HEK293T (cell line): ENCODE results near the gene FAM171A1.

Source experiments
- CTCF ChIA-PET: fragments of 350-600 bp; formaldehyde crosslinking; extraction: SDS; loops from one replicate; lab custom pipeline; 2021; ENCODE audit warnings: antibody characterized with exemption, inconsistent platforms; lab: Yijun Ruan, JAX
- POLR2A ChIA-PET: fragments of 350-600 bp; formaldehyde crosslinking; extraction: SDS; loops from one replicate; lab custom pipeline; 2020; ENCODE audit warnings: antibody characterized with exemption, inconsistent platforms; lab: Yijun Ruan, JAX
- DNase-seq: peaks from one replicate; pipeline ENCODE4 v3.0.0; 2012; ENCODE audit warnings: mixed read lengths; ENCODE audit errors: extremely low spot score
- ARNT ChIP-seq: fragments of 450-650 bp; IDR thresholded peaks from 2 replicates; pipeline ENCODE4 v1.6.1; 2017; ENCODE audit warnings: mild to moderate bottlenecking
- BHLHE40 ChIP-seq: fragments of 450-650 bp; IDR thresholded peaks from 2 replicates; pipeline ENCODE4 v1.6.1; 2016; ENCODE audit warnings: mild to moderate bottlenecking, moderate library complexity, borderline replicate concordance
- CTBP1 ChIP-seq: fragments of 450-650 bp; IDR thresholded peaks from 2 replicates; pipeline ENCODE4 v1.6.1; 2016; ENCODE audit warnings: borderline replicate concordance
- ELF4 ChIP-seq: fragments of 450-650 bp; IDR thresholded peaks from 2 replicates; pipeline ENCODE4 v1.6.1; 2017; ENCODE audit warnings: antibody characterized with exemption
- FOXA1 ChIP-seq: fragments of 450-650 bp; IDR thresholded peaks from 2 replicates; pipeline ENCODE4 v1.6.1; 2016; ENCODE audit warnings: mild to moderate bottlenecking
- FOXK2 ChIP-seq: fragments of 450-650 bp; IDR thresholded peaks from 2 replicates; pipeline ENCODE4 v1.6.1; 2016; ENCODE audit warnings: mild to moderate bottlenecking
- FOXM1 ChIP-seq: fragments of 450-650 bp; IDR thresholded peaks from 2 replicates; pipeline ENCODE4 v1.6.1; 2017; ENCODE audit warnings: mild to moderate bottlenecking, borderline replicate concordance
- HDGF ChIP-seq: fragments of 450-650 bp; IDR thresholded peaks from 2 replicates; pipeline ENCODE4 v1.6.1; 2017; ENCODE audit warnings: antibody characterized with exemption, borderline replicate concordance
- L3MBTL2 ChIP-seq: fragments of 450-650 bp; conservative IDR thresholded peaks from 2 replicates; pipeline ENCODE4 v1.6.1; 2016; ENCODE audit warnings: mild to moderate bottlenecking
- LEF1 ChIP-seq: fragments of 450-650 bp; IDR thresholded peaks from 2 replicates; pipeline ENCODE4 v1.6.1; 2017; ENCODE audit warnings: mild to moderate bottlenecking, borderline replicate concordance
- NFRKB ChIP-seq: fragments of 450-650 bp; IDR thresholded peaks from 2 replicates; pipeline ENCODE4 v1.6.1; 2016; ENCODE audit warnings: mild to moderate bottlenecking, moderate library complexity
- PKNOX1 ChIP-seq: fragments of 450-650 bp; IDR thresholded peaks from 2 replicates; pipeline ENCODE4 v1.6.1; 2016
- SP1 ChIP-seq: fragments of 450-650 bp; IDR thresholded peaks from 2 replicates; pipeline ENCODE4 v1.6.1; 2017
- SUZ12 ChIP-seq: fragments of 450-650 bp; IDR thresholded peaks from 2 replicates; pipeline ENCODE4 v1.6.1; 2016; ENCODE audit warnings: mild to moderate bottlenecking
- TARDBP ChIP-seq: fragments of 450-650 bp; IDR thresholded peaks from 2 replicates; pipeline ENCODE4 v1.6.1; 2016
- ZNF384 ChIP-seq: fragments of 450-650 bp; IDR thresholded peaks from 2 replicates; pipeline ENCODE4 v1.6.1; 2016

Gene FAM171A1

GRCh38 chr10:15293862-15294842, 76.9 kb downstream of the FAM171A1 start:
- no peak for DNase-seq
- CTCF ChIA-PET = no interaction called here
- POLR2A ChIA-PET = no interaction called here
- TF ChIP-seq HDGF = no peak
- no peak for TF ChIP-seq TARDBP

GRCh38 chr10:15290671-15291070, 80.4 kb downstream of the FAM171A1 start:
- DNase-seq = no peak
- CTCF ChIA-PET = no interaction called here
- POLR2A ChIA-PET = no interaction called here
- no peak for TF ChIP-seq FOXA1
- TF ChIP-seq L3MBTL2 = no peak
- no peak for TF ChIP-seq PKNOX1
- no peak for TF ChIP-seq CTBP1
- TF ChIP-seq FOXK2 = no peak
- no peak for TF ChIP-seq BHLHE40
- TF ChIP-seq LEF1 = no peak
- TF ChIP-seq NFRKB = no peak
- no peak for TF ChIP-seq FOXM1
- no peak for TF ChIP-seq HDGF
- no peak for TF ChIP-seq ZNF384
- TF ChIP-seq SP1 = no peak

GRCh38 chr10:15290150-15290549, 80.9 kb downstream of the FAM171A1 start:
- TF ChIP-seq ELF4 (no peak), NFRKB (no peak), SUZ12 (no peak), LEF1 (no peak), L3MBTL2 (no peak), FOXM1 (no peak), FOXK2 (no peak), ZNF384 (no peak), SP1 (no peak), CTBP1 (no peak), HDGF (no peak), BHLHE40 (no peak), ARNT (no peak), FOXA1 (no peak), PKNOX1 (no peak), TARDBP (no peak)
- ChIA-PET POLR2A (no interaction called here), CTCF (no interaction called here)

GRCh38 chr10:15280974-15281373, 90.1 kb downstream of the FAM171A1 start:
- ChIA-PET POLR2A (no interaction called here), CTCF (no interaction called here)
- DNase-seq = no peak

More at GRCh38 chr10:15290150-15290549, 80.9 kb downstream of the FAM171A1 start:
- no peak for DNase-seq

GRCh38 chr10:15280462-15280861, 90.6 kb downstream of the FAM171A1 start:
- no peak for DNase-seq
- ChIA-PET CTCF (no interaction called here), POLR2A (no interaction called here)
- TF ChIP-seq ARNT = no peak
- no peak for TF ChIP-seq L3MBTL2
- TF ChIP-seq HDGF = no peak
- no peak for TF ChIP-seq PKNOX1
- TF ChIP-seq SP1 = no peak
- TF ChIP-seq FOXK2 = no peak
- TF ChIP-seq BHLHE40 = no peak
- TF ChIP-seq CTBP1 = no peak
- TF ChIP-seq LEF1 = no peak
- no peak for TF ChIP-seq TARDBP
- no peak for TF ChIP-seq ZNF384
- TF ChIP-seq NFRKB = no peak
- no peak for TF ChIP-seq FOXM1
- no peak for TF ChIP-seq FOXA1
- no peak for TF ChIP-seq ELF4
- TF ChIP-seq SUZ12 = no peak

More at GRCh38 chr10:15280974-15281373, 90.1 kb downstream of the FAM171A1 start:
- TF ChIP-seq SP1 = no peak
- no peak for TF ChIP-seq L3MBTL2
- TF ChIP-seq FOXK2 = no peak
- TF ChIP-seq NFRKB = no peak
- TF ChIP-seq CTBP1 = no peak
- TF ChIP-seq BHLHE40 = no peak
- no peak for TF ChIP-seq SUZ12
- no peak for TF ChIP-seq ELF4
- TF ChIP-seq TARDBP = no peak

- CTCF ChIA-PET = no interaction called here
- POLR2A ChIA-PET = no interaction called here
- DNase-seq = no peak
- no peak for TF ChIP-seq FOXM1
- no peak for TF ChIP-seq CTBP1
- TF ChIP-seq ARNT = no peak
- TF ChIP-seq L3MBTL2 = no peak
- no peak for TF ChIP-seq FOXA1
- TF ChIP-seq LEF1 = no peak
- no peak for TF ChIP-seq BHLHE40
- TF ChIP-seq SP1 = no peak
Observed at GRCh38 chr10:15279236-15279635, 91.9 kb downstream of the FAM171A1 start.
